Activated gamma-delta T cell treated with Interleukin-2 at 50 U/mL for 16 hours (primary cell): ENCODE measurements around the gene POLR2E.
"Not testable (repeated sequence)": the region's sequence is repeated elsewhere in the genome, so short reads cannot be mapped to it uniquely, and the experiment has no call there.

Experiments
- DNase-seq: peaks from one replicate; pipeline ENCODE4 v3.0.0-alpha.2; 2020

POLR2E gene

GRCh38 chr19:1125601-1126467 lies 30.7 kb upstream of the POLR2E start:
- no peak for DNase-seq

GRCh38 chr19:1123885-1124677 lies 28.9 kb upstream of the POLR2E start:
- DNase-seq, result no peak

- no peak for DNase-seq
These were observed 28.2 kb upstream of the POLR2E start for GRCh38 chr19:1123381-1123780.

- no peak for DNase-seq
These were observed 27.8 kb upstream of the POLR2E start for GRCh38 chr19:1122972-1123363.

- no peak for DNase-seq
These were observed 27.1 kb upstream of the POLR2E start for GRCh38 chr19:1122021-1122971.

- DNase-seq, result no peak
These were observed 26.2 kb upstream of the POLR2E start for GRCh38 chr19:1121395-1121794.

- no peak for DNase-seq
These were observed 24.5 kb upstream of the POLR2E start for GRCh38 chr19:1119475-1120217.

GRCh38 chr19:1118999-1119398 lies 23.8 kb upstream of the POLR2E start:
- DNase-seq, result no peak

- no peak for DNase-seq
These were observed 22.5 kb upstream of the POLR2E start for GRCh38 chr19:1117654-1118053.

GRCh38 chr19:1116726-1117581 lies 21.8 kb upstream of the POLR2E start:
- no peak for DNase-seq

GRCh38 chr19:1115646-1116420 lies 20.7 kb upstream of the POLR2E start:
- no peak for DNase-seq

GRCh38 chr19:1114728-1115127 lies 19.6 kb upstream of the POLR2E start:
- not testable (repeated sequence) for DNase-seq

GRCh38 chr19:1113986-1114483 lies 18.9 kb upstream of the POLR2E start:
- DNase-seq, result no peak

- DNase-seq, result peak; percentile 86
These were observed 18.1 kb upstream of the POLR2E start for GRCh38 chr19:1113030-1113985.

- DNase-seq, result no peak
These were observed 17.3 kb upstream of the POLR2E start for GRCh38 chr19:1112268-1113029.

GRCh38 chr19:1111641-1112267 lies 16.6 kb upstream of the POLR2E start:
- no peak for DNase-seq

- DNase-seq, result no peak
These were observed 15.8 kb upstream of the POLR2E start for GRCh38 chr19:1110809-1111640.
